H9 (cell line): ENCODE results near the gene INTS12. TPM values are rescaled to one million over a fixed set of nuclear protein-coding genes. Genes with fewer than 3 reads are reported as not detected.

Experiments
- DNase-seq: peaks from one replicate; pipeline ENCODE4 v3.0.0-alpha.2; 2017
- H2AFZ ChIP-seq: one replicate; pipeline ENCODE4 v1.6.1; 2013; ENCODE audit warnings: mild to moderate bottlenecking, low read length, control low read depth, moderate library complexity
- H2AK5ac ChIP-seq: 2 replicates; pipeline ENCODE4 v1.6.1; 2013; ENCODE audit warnings: low read length, control low read depth, mixed read lengths; ENCODE audit not compliant: insufficient read length
- H2BK120ac ChIP-seq: one replicate; pipeline ENCODE4 v1.6.1; 2013; ENCODE audit warnings: low read depth, mild to moderate bottlenecking, low read length, control low read depth, inconsistent platforms; ENCODE audit not compliant: poor library complexity, severe bottlenecking
- H2BK12ac ChIP-seq: 2 replicates; pipeline ENCODE4 v1.6.1; 2013; ENCODE audit warnings: low read length, control low read depth, mixed read lengths, low read depth; ENCODE audit not compliant: insufficient read length
- H2BK15ac ChIP-seq: 2 replicates; pipeline ENCODE4 v1.6.1; 2013; ENCODE audit warnings: low read depth, low read length, control low read depth
- H2BK20ac ChIP-seq: one replicate; pipeline ENCODE4 v1.6.1; 2013; ENCODE audit warnings: low read depth, mild to moderate bottlenecking, low read length, control low read depth, inconsistent platforms; ENCODE audit not compliant: poor library complexity, severe bottlenecking
- H2BK5ac ChIP-seq: 2 replicates; pipeline ENCODE4 v1.6.1; 2013; ENCODE audit warnings: low read length, control low read depth, mixed read lengths; ENCODE audit not compliant: insufficient read length
- H3K14ac ChIP-seq: 2 replicates; pipeline ENCODE4 v1.6.1; 2013; ENCODE audit warnings: low read length, control low read depth; ENCODE audit not compliant: insufficient read depth
- H3K18ac ChIP-seq: 2 replicates; pipeline ENCODE4 v1.6.1; 2013; ENCODE audit warnings: low read depth, mild to moderate bottlenecking, mixed read lengths, low read length, control low read depth; ENCODE audit not compliant: insufficient read length
- H3K23ac ChIP-seq: 2 replicates; pipeline ENCODE4 v1.6.1; 2013; ENCODE audit warnings: low read length, control low read depth, mixed read lengths, low read depth; ENCODE audit not compliant: insufficient read length
- H3K23me2 ChIP-seq: 2 replicates; pipeline ENCODE4 v1.6.1; 2013; ENCODE audit warnings: low read depth, mild to moderate bottlenecking, mixed read lengths, low read length, control low read depth; ENCODE audit not compliant: insufficient read length, poor library complexity, severe bottlenecking
- H3K27ac ChIP-seq: 2 replicates; pipeline ENCODE4 v1.5.1; 2013; ENCODE audit warnings: low read length, control low read depth, mixed read lengths, low read depth; ENCODE audit not compliant: insufficient read length
- H3K27me3 ChIP-seq: 2 replicates; pipeline ENCODE4 v1.6.1; 2013; ENCODE audit warnings: low read length, control low read depth, inconsistent platforms; ENCODE audit not compliant: insufficient read depth
- H3K4ac ChIP-seq: 2 replicates; pipeline ENCODE4 v1.6.1; 2013; ENCODE audit warnings: low read depth, mild to moderate bottlenecking, control low read depth, inconsistent platforms, low read length, moderate library complexity
- H3K4me1 ChIP-seq: 2 replicates; pipeline ENCODE4 v1.6.1; 2013; ENCODE audit warnings: low read length, control low read depth, inconsistent platforms; ENCODE audit not compliant: insufficient read depth
- H3K4me2 ChIP-seq: 2 replicates; pipeline ENCODE4 v1.6.1; 2013; ENCODE audit warnings: low read length, control low read depth, mixed read lengths; ENCODE audit not compliant: insufficient read length, insufficient read depth
- H3K56ac ChIP-seq: 2 replicates; pipeline ENCODE4 v1.6.1; 2013; ENCODE audit warnings: low read depth, mild to moderate bottlenecking, mixed read lengths, low read length, control low read depth; ENCODE audit not compliant: insufficient read length
- H3K79me1 ChIP-seq: 2 replicates; pipeline ENCODE4 v1.6.1; 2013; ENCODE audit warnings: low read depth, mild to moderate bottlenecking, moderate library complexity, low read length, control low read depth, inconsistent platforms; ENCODE audit not compliant: insufficient read depth, poor library complexity, severe bottlenecking
- H3K79me2 ChIP-seq: 2 replicates; pipeline ENCODE4 v1.6.1; 2013; ENCODE audit warnings: low read length, control low read depth, inconsistent platforms; ENCODE audit not compliant: insufficient read depth
- H3K9ac ChIP-seq: 2 replicates; pipeline ENCODE4 v1.6.1; 2013; ENCODE audit warnings: low read length, control low read depth, mixed read lengths; ENCODE audit not compliant: insufficient read length; ENCODE audit errors: extremely low read depth
- H3K9me3 ChIP-seq: one replicate; pipeline ENCODE4 v1.6.1; 2013; ENCODE audit warnings: low read depth, low read length, inconsistent platforms; ENCODE audit not compliant: control insufficient read depth
- H3T11ph ChIP-seq: one replicate; pipeline ENCODE4 v1.6.1; 2013; ENCODE audit warnings: mild to moderate bottlenecking, low read length, control low read depth, inconsistent platforms
- H4K20me1 ChIP-seq: one replicate; pipeline ENCODE4 v1.6.1; 2013; ENCODE audit not compliant: control insufficient read depth, insufficient read length, insufficient read depth
- H4K5ac ChIP-seq: 2 replicates; pipeline ENCODE4 v1.6.1; 2013; ENCODE audit warnings: low read depth, mild to moderate bottlenecking, mixed read lengths, low read length, control low read depth; ENCODE audit not compliant: insufficient read length
- H4K8ac ChIP-seq: replicated peaks from 2 replicates; pipeline ENCODE4 v1.6.1; 2013; ENCODE audit warnings: low read length, control low read depth, mixed read lengths, low read depth; ENCODE audit not compliant: insufficient read length
- H4K91ac ChIP-seq: 2 replicates; pipeline ENCODE4 v1.6.1; 2013; ENCODE audit warnings: low read depth, mild to moderate bottlenecking, moderate library complexity, mixed read lengths, low read length, control low read depth; ENCODE audit not compliant: insufficient read length
- H3K27ac Mint-ChIP-seq, 3 experiments: 2 replicates in 2 of 3; 3 replicates in 1 of 3; pipeline ENCODE4 v1.8.0; 2020 to 2021; ENCODE audit warnings: mixed read lengths in 3 of 3, mild to moderate bottlenecking in 1 of 3, moderate library complexity in 1 of 3
- H3K27me3 Mint-ChIP-seq: 2 replicates; pipeline ENCODE4 v1.8.0; 2021; ENCODE audit warnings: low read depth, mild to moderate bottlenecking, moderate library complexity, mixed read lengths
- H3K36me3 Mint-ChIP-seq, 3 experiments: 2 replicates in 2 of 3; 3 replicates in 1 of 3; pipeline ENCODE4 v1.8.0; 2020 to 2021; ENCODE audit warnings: low read depth in 3 of 3, mixed read lengths in 3 of 3; ENCODE audit not compliant: insufficient read depth in 1 of 3
- H3K4me1 Mint-ChIP-seq, 2 experiments: 2 replicates each; pipeline ENCODE4 v1.8.0; 2020; ENCODE audit warnings: mixed read lengths in 2 of 2
- H3K4me3 Mint-ChIP-seq, 2 experiments: 2 replicates in 1 of 2; 3 replicates in 1 of 2; pipeline ENCODE4 v1.8.0; 2020 to 2021; ENCODE audit warnings: mild to moderate bottlenecking in 2 of 2, mixed read lengths in 2 of 2, moderate library complexity in 1 of 2
- H3K9me3 Mint-ChIP-seq, 2 experiments: 2 replicates in 1 of 2; 3 replicates in 1 of 2; pipeline ENCODE4 v1.8.0; 2020; ENCODE audit warnings: mild to moderate bottlenecking in 2 of 2, mixed read lengths in 2 of 2, moderate library complexity in 1 of 2
- CTCF ChIP-seq: fragments of 200-600 bp; sonication (generic); conservative IDR thresholded peaks from 3 replicates; pipeline ENCODE4 v1.8.0; 2021; ENCODE audit warnings: antibody characterized with exemption, mild to moderate bottlenecking
- WGBS: extraction: QIAGEN DNeasy Blood & Tissue Kit; methylation state at CpG from one replicate; pipeline ENCODE4 v1.1.7; 2013; ENCODE audit warnings: missing lambda C conversion rate, low lambda C conversion rate, mixed read lengths; ENCODE audit not compliant: insufficient read length; ENCODE audit errors: extremely low coverage; 5-methylcytosine and 5-hydroxymethylcytosine counted together
- total RNA-seq: library from RNA; stranded (reverse); gene quantifications from 2 replicates; pipeline ENCODE4 v1.2.1, GENCODE V29; 2021

The INTS12 gene
- total RNA-seq, 1 experiment from 2014 or later, result 15.6 TPM

- DNase-seq, result no peak
- Histone ChIP-seq H4K20me1 (no peaks in the 10 kb centered on the region), H3K56ac (no peak overlapping the region), H2AK5ac (no peak overlapping the region), H2AFZ (no peak overlapping the region), H2BK120ac (no peak overlapping the region), H3K27me3 (no peaks in the 10 kb centered on the region), H3K9ac (no peak overlapping the region), H3K23ac (no peak overlapping the region), H2BK15ac (no peak overlapping the region), H2BK5ac (no peak overlapping the region), H3K9me3 (no peaks in the 10 kb centered on the region), H3K4ac (no peak overlapping the region), H3K4me1 (no peaks in the 10 kb centered on the region), H3T11ph (no peak overlapping the region), H4K5ac (no peak overlapping the region), H4K8ac (no peak overlapping the region), H3K79me1 (no peaks in the 10 kb centered on the region), H3K18ac (no peak overlapping the region), H3K14ac (no peak overlapping the region), H3K79me2 (no peaks in the 10 kb centered on the region), H2BK20ac (no peak overlapping the region), H3K27ac (no peak overlapping the region), H3K23me2 (no peaks in the 10 kb centered on the region), H4K91ac (no peak overlapping the region), H2BK12ac (no peak overlapping the region), H3K4me2 (no peak overlapping the region)
- Mint-ChIP-seq H3K4me1 (no peaks in the 10 kb centered on the region), H3K27me3 (peaks cover 5% of the 10 kb centered on the region; the same call in 1 of the 2 replicates), H3K36me3 (no peaks in the 10 kb centered on the region), H3K4me3 (no peak overlapping the region), H3K9me3 (no peaks in the 10 kb centered on the region), H3K27ac (no peak overlapping the region)
- no CpG with 5 or more reads among the region's 3 CpGs for WGBS
- TF ChIP-seq CTCF, result no peak
Measured at GRCh38 chr4:105661028-105661427, 47.5 kb downstream of the INTS12 start.
